Measurements from ENCODE around the gene CCKAR.

CCKAR gene, protein sequence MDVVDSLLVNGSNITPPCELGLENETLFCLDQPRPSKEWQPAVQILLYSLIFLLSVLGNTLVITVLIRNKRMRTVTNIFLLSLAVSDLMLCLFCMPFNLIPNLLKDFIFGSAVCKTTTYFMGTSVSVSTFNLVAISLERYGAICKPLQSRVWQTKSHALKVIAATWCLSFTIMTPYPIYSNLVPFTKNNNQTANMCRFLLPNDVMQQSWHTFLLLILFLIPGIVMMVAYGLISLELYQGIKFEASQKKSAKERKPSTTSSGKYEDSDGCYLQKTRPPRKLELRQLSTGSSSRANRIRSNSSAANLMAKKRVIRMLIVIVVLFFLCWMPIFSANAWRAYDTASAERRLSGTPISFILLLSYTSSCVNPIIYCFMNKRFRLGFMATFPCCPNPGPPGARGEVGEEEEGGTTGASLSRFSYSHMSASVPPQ

GRCh38 chr4:26490111-26490959, at the start of gene CCKAR:
CCKAR (minus strand) TSS chr4:26490484; CDS start chr4:26490267, 217 bp downstream.
- H3K4me3 ChIP-seq (ENCODE audit: low read depth, low read length), result no peak within 1 kb of the TSS
- DNase-seq (ENCODE audit: low read depth), result no peak
- TF ChIP-seq CTCF (IDR thresholded peaks at IDR 0.05; ENCODE audit: control insufficient read depth, extremely low read depth, insufficient read depth), result no peak

DNA sequence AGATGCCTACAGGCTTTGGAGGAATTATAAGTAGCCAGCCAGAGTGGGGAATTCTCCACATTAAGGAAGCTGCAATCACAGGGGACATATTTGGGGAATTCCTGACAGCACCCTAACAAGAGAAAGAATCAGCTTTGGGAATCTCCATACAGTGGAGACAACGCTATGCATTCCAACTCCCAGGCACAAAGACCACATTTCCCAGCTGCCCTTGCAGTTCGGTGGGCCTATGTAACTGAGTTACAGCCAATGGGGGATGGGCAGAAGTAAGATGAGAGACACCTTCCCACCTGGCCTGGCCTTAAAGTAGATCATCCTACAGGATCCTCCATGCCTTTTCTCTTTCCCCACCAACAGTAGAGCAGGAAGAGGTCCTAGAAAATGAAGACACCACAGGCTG, 43.4 kb upstream of the CCKAR start:
- no peak for TF ChIP-seq CTCF (IDR thresholded peaks at IDR 0.05; ENCODE audit: control insufficient read depth, extremely low read depth, insufficient read depth)
- no peak for DNase-seq (ENCODE audit: low read depth)
- no peak overlapping the region for H3K4me3 ChIP-seq (ENCODE audit: low read depth, low read length)

- TF ChIP-seq CTCF (IDR thresholded peaks at IDR 0.05; ENCODE audit: control insufficient read depth, extremely low read depth, insufficient read depth), result no peak
- no peak for DNase-seq (ENCODE audit: low read depth)
- H3K4me3 ChIP-seq (ENCODE audit: low read depth, low read length), result no peak overlapping the region
Measured at GRCh38 chr4:26531491-26532116, 41.3 kb upstream of the CCKAR start.

DNA sequence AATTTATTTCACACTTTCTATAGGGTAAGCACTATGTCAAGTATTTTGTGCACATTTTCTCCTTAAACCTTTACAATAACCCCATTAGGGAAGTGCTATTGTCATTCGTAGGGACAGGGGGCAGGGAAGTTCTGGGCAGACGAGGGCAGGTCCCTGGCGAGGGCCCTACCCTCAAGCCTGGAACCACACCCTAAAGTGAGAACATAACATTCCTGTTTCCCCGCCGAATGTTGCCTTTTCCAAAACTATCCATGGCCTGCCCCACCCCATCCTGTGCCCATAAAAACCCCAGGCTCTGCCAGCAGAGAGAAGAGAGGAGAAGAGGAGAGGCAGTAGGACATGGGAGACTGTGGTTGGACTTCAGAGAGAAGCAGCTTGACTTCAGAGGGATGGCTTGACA, 39.8 kb upstream of the CCKAR start:
- no peak for DNase-seq (ENCODE audit: low read depth)
- H3K4me3 ChIP-seq (ENCODE audit: low read depth, low read length), result no peak overlapping the region
- no peak for TF ChIP-seq CTCF (IDR thresholded peaks at IDR 0.05; ENCODE audit: control insufficient read depth, extremely low read depth, insufficient read depth)

- no peak for DNase-seq (ENCODE audit: low read depth)
- no peak overlapping the region for H3K4me3 ChIP-seq (ENCODE audit: low read depth, low read length)
- no peak for TF ChIP-seq CTCF (IDR thresholded peaks at IDR 0.05; ENCODE audit: control insufficient read depth, extremely low read depth, insufficient read depth)
Measured at GRCh38 chr4:26529479-26529878, 39.2 kb upstream of the CCKAR start.

DNA sequence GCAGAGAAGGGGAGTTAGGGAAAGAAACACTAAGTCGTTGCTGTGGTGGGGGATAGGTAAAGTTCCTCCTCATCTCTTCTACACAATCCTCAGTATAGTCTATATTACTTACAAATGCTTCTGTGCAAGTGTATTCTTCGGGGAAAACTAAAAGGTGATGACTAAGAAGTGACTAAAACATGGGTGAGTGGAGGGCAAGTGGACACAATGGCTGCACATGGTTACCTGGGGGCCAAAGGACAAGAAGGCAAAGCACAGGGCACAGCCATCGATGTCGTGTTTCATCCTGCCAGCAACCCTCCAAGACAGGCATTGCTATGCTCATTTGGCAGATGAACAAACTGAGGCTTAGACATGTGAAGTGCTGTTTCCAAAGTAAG, 35.5 kb upstream of the CCKAR start:
- H3K4me3 ChIP-seq (ENCODE audit: low read depth, low read length), result no peak overlapping the region
- TF ChIP-seq CTCF (IDR thresholded peaks at IDR 0.05; ENCODE audit: control insufficient read depth, extremely low read depth, insufficient read depth), result no peak

More for the DNA sequence above, 35.5 kb upstream of the CCKAR start:
- DNase-seq (ENCODE audit: low read depth), result no peak

All from LNCaP clone FGC (cell line).